Type B pancreatic cell (in vitro differentiated cells): ENCODE data around the gene TSPAN7. TPM values are rescaled to one million over a fixed set of nuclear protein-coding genes. Genes with fewer than 3 reads are reported as not detected.

Experiments used
- DNase-seq: peaks from one replicate; pipeline ENCODE4 v3.0.0; 2021; ENCODE audit warnings: mixed read lengths; ENCODE audit not compliant: unreplicated experiment; ENCODE audit errors: extremely low spot score
- H3K27ac Mint-ChIP-seq: 2 replicates; pipeline ENCODE4 v1.8.0; 2021; ENCODE audit warnings: mild to moderate bottlenecking, mixed read lengths
- H3K27me3 Mint-ChIP-seq: 2 replicates; pipeline ENCODE4 v1.8.0; 2021; ENCODE audit warnings: mixed read lengths
- H3K36me3 Mint-ChIP-seq: 2 replicates; pipeline ENCODE4 v1.8.0; 2021; ENCODE audit warnings: mixed read lengths
- H3K4me1 Mint-ChIP-seq: one replicate; pipeline ENCODE4 v1.8.0; 2021; ENCODE audit warnings: mixed read lengths; ENCODE audit not compliant: unreplicated experiment
- H3K4me3 Mint-ChIP-seq: 2 replicates; pipeline ENCODE4 v1.8.0; 2021; ENCODE audit warnings: mild to moderate bottlenecking, mixed read lengths
- H3K9me3 Mint-ChIP-seq: 2 replicates; pipeline ENCODE4 v1.8.0; 2021; ENCODE audit warnings: mixed read lengths
- total RNA-seq: library from RNA; stranded (reverse); gene quantifications from 2 replicates; pipeline ENCODE4 v1.2.1, GENCODE V29; 2021; ENCODE audit warnings: low replicate concordance
- TF ChIP-seq, protein P1 (sequence below): fragments of 200-600 bp; sonication (generic); conservative IDR thresholded peaks from 2 replicates; pipeline ENCODE4 v1.5.0; 2021; ENCODE audit warnings: antibody characterized with exemption, mild to moderate bottlenecking

Gene TSPAN7
- total RNA-seq, 1 donor from 2014 or later, result 21.8 TPM

DNA sequence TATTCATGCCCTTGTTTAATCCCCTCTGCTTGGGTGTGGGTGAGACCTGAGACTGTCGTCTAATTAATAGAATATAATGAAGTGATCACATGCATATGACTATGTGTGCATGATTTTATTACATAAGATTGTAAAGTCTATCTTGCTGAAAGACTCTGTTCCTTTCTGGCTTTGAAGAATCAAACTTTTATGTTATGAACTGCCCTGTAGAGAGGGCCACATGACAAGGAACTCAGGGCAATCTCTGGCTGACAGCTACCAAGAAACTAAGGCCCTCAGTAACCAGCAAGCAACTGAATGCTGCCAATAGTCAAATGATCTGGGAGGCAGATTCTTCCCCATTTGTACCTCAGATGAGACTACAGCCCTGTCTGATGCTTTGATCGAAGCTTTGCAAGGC, 13.5 kb downstream of the TSPAN7 start:
- Mint-ChIP-seq H3K36me3 (no peaks in the 10 kb centered on the region), H3K4me1 (no peaks in the 10 kb centered on the region), H3K9me3 (peaks cover 5% of the 10 kb centered on the region), H3K4me3 (no peak overlapping the region), H3K27me3 (no peaks in the 10 kb centered on the region), H3K27ac (no peak overlapping the region)
- no peak for DNase-seq
- TF ChIP-seq, protein P1, sequence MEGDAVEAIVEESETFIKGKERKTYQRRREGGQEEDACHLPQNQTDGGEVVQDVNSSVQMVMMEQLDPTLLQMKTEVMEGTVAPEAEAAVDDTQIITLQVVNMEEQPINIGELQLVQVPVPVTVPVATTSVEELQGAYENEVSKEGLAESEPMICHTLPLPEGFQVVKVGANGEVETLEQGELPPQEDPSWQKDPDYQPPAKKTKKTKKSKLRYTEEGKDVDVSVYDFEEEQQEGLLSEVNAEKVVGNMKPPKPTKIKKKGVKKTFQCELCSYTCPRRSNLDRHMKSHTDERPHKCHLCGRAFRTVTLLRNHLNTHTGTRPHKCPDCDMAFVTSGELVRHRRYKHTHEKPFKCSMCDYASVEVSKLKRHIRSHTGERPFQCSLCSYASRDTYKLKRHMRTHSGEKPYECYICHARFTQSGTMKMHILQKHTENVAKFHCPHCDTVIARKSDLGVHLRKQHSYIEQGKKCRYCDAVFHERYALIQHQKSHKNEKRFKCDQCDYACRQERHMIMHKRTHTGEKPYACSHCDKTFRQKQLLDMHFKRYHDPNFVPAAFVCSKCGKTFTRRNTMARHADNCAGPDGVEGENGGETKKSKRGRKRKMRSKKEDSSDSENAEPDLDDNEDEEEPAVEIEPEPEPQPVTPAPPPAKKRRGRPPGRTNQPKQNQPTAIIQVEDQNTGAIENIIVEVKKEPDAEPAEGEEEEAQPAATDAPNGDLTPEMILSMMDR, result no peak

DNA sequence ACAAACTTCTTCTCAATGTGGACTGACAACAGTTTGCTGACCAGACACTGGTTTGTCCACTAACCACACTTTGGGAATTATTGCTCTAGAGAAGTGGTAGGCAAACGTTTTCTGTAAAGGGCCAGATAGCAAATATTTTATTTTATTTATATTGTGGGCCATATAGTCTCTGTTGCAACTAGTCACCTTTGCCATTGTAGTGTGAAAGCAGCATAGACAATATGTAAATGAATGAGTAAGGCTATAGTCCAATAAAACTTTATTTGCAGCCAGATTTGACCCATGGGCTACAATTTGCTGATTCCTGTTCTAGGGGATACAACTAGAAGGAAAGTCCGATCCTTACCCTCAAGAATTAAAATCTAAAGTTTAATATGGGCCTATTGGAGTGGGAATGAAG, 14.5 kb downstream of the TSPAN7 start:
- TF ChIP-seq, protein P1, result no peak
- H3K4me3 Mint-ChIP-seq, result no peak overlapping the region
- no peak overlapping the region for H3K27ac Mint-ChIP-seq
- no peaks in the 10 kb centered on the region for H3K27me3 Mint-ChIP-seq
- H3K4me1 Mint-ChIP-seq, result no peaks in the 10 kb centered on the region
- H3K36me3 Mint-ChIP-seq, result no peaks in the 10 kb centered on the region
- no peak for DNase-seq
- H3K9me3 Mint-ChIP-seq, result peaks cover 5% of the 10 kb centered on the region

DNA sequence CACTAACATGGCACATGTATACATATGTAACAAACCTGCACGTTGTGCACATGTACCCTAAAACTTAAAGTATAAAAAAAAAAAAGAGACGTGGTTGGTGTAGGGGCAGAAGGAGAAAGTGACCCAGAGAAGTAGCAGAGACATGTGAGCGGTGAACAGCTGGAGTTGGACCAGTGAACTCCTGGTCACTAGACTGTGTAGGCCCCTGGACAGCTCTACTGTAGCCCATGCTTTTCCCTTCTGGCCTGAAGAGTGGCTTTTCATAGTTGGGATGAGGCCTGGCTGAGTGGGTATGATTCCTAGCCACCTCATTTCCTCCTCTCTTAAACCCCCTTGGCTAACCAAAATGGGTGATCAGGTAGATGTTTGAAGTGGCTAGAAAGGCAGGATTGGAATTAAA, 16.4 kb downstream of the TSPAN7 start:
- no peaks in the 10 kb centered on the region for H3K36me3 Mint-ChIP-seq
- TF ChIP-seq, protein P1, result no peak
- no peak overlapping the region for H3K27ac Mint-ChIP-seq
- H3K4me1 Mint-ChIP-seq, result no peaks in the 10 kb centered on the region
- no peak for DNase-seq
- H3K9me3 Mint-ChIP-seq, result peaks cover 5% of the 10 kb centered on the region
- H3K27me3 Mint-ChIP-seq, result no peaks in the 10 kb centered on the region
- H3K4me3 Mint-ChIP-seq, result no peak overlapping the region

DNA sequence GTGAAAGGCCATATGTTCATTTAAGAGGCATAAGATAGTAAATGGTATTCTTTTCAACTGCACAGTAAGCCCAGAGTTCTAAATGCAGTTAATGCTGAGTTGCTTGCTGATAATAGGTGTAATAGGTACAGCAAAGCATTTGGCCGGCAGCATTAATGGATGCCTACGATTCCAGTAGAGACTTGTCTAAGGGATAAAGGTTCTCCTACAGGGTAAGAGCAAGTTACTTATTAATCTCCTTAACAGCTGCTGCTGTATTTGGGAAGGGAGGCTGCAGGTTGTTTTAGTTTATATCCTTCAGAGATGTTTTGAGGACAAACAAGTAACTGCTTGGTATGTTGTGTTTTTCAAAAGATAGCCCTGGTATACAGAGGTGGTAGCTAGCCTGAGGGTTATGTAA, 16.8 kb downstream of the TSPAN7 start:
- no peak overlapping the region for H3K27ac Mint-ChIP-seq

DNA sequence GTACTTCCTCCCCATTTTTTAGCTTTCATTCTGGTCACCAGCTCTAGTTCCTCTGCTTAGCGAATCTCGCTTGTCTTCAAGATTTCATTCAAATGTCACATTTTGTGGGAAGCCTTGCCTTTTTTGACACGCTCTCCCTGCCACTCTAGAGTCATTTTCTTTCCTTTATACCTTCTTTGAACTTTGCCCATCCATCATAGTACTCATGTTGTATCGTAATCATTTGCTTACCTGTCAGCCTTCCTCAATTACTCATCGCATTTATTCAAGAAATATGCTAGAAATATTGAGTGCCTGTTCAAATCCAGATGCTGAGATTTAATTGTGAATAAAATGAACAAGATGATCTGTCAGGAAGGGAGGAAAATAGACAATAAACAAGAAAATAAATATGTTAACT, 21.8 kb downstream of the TSPAN7 start:
- no peaks in the 10 kb centered on the region for H3K9me3 Mint-ChIP-seq
- no peaks in the 10 kb centered on the region for H3K36me3 Mint-ChIP-seq

More for the DNA sequence above, 16.8 kb downstream of the TSPAN7 start:
- Mint-ChIP-seq H3K4me1 (no peaks in the 10 kb centered on the region), H3K9me3 (peaks cover 5% of the 10 kb centered on the region), H3K27me3 (no peaks in the 10 kb centered on the region), H3K4me3 (no peak overlapping the region), H3K36me3 (no peaks in the 10 kb centered on the region)
- TF ChIP-seq, protein P1, result no peak
- no peak for DNase-seq

More for the DNA sequence above, 21.8 kb downstream of the TSPAN7 start:
- no peak for DNase-seq
- no peaks in the 10 kb centered on the region for H3K4me1 Mint-ChIP-seq
- H3K27ac Mint-ChIP-seq, result no peak overlapping the region
- TF ChIP-seq, protein P1, result no peak
- H3K27me3 Mint-ChIP-seq, result no peaks in the 10 kb centered on the region
- H3K4me3 Mint-ChIP-seq, result no peak overlapping the region
